ENCODE results near the gene MYO1C. TPM values are rescaled to one million over a fixed set of nuclear protein-coding genes. Genes with fewer than 3 reads are reported as not detected.

MYO1C gene
- total and polyA plus RNA-seq, 2 of the 8 experiments (the other 6 are each of a cell fraction or from before 2014, with no cell fraction given) = 40.1 to 78.6 TPM

DNA sequence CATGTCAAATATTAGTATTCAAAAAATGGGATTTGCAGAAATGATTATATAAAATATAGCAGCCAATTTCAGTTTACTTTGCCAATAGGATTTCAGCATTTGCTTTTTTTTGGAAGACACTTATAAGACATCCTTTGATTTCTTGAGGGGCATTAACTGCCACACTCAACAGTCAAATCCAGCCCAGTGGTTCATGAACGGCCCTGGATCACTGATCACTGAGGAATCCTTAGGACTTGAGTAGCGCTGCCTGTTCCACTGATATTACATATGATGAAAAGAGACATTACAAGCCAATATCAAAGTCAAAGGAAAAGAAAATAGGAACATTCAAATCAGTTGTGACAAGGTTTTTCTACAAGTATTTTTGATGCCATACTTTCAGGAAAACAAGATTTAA is 71.5 kb downstream of the MYO1C start (continued):
- TF ChIP-seq CHD7 (IDR thresholded peaks at IDR 0.05; ENCODE audit: insufficient replicate concordance, low read length) (no peak), FOSL1 (IDR thresholded peaks at IDR 0.05; ENCODE audit: insufficient read depth, low read depth, low read length) (no peak)
